Thyroid gland (tissue), 4 donors: Measurements from ENCODE around the gene TRIM46.

Experiments used
- POLR2A ChIP-seq, 2 donors: fragments of 450-650 bp; IDR thresholded peaks; one replicate each; pipeline ENCODE4 v1.6.1; 2017; ENCODE audit warnings: antibody characterized with exemption in 2 of 2, mild to moderate bottlenecking in 2 of 2, moderate library complexity in 1 of 2
- TF ChIP-seq, protein P1 (sequence below), 6 experiments: fragments of 200-600 bp in 3 of 6; fragments of 450-650 bp in 3 of 6; sonication (generic) in 3 of 6; IDR thresholded peaks; one replicate each; pipeline ENCODE4 v1.5.1; 2016 to 2019; ENCODE audit warnings: antibody characterized with exemption in 6 of 6, mild to moderate bottlenecking in 2 of 6, inconsistent platforms in 1 of 6, moderate library complexity in 1 of 6

DNA sequence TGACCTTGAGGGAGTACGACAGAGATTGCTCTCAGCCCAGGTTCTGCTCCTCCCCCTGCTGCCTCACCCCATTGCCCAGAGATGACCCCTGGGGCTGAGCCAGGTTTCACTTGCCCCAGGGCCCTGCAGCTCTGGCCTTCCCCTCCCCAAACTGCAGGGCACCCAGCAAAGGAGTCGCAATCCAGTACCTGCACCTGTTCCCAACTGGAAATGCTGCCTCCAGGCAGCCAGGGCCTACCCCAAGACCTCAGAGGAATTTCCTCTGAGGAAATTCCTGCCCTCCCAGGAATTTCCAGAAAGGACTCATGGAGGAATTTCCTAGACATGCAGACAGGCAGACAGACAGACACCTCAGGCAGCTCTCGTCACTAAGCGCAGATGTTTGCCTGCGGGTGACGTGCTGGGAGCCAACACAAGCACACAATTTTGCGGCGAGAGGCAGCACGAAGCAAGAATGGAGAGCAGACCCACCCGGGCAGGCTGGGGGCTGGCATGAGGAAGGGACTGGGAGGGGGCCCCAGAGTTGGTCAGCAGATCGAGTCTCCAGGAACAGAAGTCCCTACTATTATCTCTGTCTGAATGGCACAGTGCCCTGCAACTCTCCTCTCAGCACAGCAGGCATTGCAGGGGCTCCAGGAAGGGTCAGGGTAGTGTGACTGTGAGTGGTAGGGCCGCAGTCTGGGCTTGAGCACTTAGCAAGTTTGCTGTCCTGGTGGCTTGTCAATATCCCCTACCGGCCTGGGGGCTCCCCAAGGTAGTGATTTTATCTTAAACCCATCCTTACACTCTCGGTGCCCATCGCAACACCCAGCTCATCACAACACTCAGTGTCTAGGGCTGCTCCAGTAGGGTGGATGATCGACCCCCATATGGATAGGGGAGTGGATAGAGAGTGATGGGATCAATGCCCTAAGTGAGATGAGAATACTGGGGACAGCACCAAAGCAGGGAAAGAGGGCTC, 48.9 kb upstream of the TRIM46 start:
- TF ChIP-seq, protein P1, sequence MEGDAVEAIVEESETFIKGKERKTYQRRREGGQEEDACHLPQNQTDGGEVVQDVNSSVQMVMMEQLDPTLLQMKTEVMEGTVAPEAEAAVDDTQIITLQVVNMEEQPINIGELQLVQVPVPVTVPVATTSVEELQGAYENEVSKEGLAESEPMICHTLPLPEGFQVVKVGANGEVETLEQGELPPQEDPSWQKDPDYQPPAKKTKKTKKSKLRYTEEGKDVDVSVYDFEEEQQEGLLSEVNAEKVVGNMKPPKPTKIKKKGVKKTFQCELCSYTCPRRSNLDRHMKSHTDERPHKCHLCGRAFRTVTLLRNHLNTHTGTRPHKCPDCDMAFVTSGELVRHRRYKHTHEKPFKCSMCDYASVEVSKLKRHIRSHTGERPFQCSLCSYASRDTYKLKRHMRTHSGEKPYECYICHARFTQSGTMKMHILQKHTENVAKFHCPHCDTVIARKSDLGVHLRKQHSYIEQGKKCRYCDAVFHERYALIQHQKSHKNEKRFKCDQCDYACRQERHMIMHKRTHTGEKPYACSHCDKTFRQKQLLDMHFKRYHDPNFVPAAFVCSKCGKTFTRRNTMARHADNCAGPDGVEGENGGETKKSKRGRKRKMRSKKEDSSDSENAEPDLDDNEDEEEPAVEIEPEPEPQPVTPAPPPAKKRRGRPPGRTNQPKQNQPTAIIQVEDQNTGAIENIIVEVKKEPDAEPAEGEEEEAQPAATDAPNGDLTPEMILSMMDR (IDR thresholded peaks at IDR 0.05): no peak
- no peak for TF ChIP-seq POLR2A (IDR thresholded peaks at IDR 0.05)
